GM21515 (cell line): Measurements from ENCODE around the gene HSF4.
A peak's percentile ranks its signal among the peaks of the same experiment; 100 is the strongest.

Experiments used
- ATAC-seq: cut with Tn5 transposase; IDR thresholded peaks from one replicate; pipeline ENCODE4 v1.9.1; 2021; ENCODE audit not compliant: unreplicated experiment

The HSF4 gene

DNA sequence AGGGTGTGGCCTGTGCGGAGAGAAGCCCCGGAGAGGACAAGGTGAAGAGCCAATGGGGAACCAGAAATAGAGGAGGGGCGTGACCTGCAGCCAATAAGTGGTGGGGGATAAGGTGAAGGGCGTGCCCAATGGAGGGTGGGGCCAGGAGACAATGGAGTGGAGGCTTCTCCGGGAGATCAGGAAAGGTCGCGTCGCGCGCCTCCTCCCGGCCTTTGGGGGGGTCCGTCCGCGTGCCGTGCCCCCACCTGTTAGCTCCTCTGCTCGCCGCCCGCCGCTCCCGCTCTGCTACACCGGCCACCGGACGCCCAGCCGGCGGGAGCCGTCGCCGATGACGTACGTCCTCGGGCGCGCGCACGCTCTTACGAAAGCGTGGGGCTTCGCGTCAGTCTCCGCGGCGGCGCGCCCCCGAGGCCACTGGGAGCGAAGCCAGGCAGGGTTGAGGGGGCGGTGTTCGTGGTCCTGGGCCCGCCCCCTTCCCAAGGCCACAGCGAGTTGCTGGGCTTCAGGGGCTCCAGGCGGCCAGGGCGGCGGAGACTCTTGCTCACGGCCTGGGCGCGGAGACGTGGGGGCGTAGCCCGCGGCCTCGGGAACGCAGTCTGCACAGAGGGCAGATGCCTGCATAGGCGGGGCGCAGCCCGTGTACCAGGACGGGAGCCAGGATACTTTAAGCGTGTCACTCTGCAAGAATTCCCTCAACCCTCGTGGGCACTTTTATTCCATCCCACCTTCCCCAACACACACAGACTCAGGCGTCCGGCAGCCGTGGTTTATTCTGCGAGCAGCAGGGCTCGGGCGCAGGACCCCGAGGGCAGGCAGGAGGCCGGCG lies 19.3 kb downstream of the HSF4 start, which contains the start of gene MATCAP1:
Gene MATCAP1, minus strand, starts transcription at position 337 of the 826 bp plus-strand sequence. CDS start 3,353 bp downstream, outside the sequence.
- ATAC-seq: peak; percentile 91

DNA sequence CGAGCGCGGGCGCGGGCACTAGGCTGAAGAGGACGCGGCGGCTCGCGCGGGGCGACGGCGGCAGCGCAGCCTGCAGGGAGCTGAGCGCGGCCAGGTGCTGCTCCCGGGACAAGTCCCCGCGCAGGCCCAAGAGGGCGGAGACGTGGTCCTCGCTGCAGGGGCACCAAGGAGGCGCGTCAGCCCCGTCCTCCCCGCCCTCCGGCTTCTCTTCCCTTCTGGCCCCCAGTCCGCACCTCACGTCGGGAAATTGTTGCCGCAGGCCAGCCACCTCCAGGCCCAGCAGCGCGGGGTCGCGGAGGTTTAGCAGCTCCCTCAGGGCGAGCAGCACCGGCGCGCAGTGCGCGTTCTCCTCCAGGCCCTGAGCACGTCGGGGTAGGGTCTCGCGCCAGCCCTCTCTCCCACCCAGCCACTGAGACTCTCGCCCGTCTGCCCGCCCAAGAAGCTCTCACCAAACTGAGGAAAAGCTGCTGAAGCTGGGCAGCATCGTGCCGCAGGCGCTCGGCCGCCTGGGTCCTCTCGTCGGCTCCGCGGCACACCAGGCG lies 20.0 kb downstream of the HSF4 start:
- peak; percentile 12 for ATAC-seq

DNA sequence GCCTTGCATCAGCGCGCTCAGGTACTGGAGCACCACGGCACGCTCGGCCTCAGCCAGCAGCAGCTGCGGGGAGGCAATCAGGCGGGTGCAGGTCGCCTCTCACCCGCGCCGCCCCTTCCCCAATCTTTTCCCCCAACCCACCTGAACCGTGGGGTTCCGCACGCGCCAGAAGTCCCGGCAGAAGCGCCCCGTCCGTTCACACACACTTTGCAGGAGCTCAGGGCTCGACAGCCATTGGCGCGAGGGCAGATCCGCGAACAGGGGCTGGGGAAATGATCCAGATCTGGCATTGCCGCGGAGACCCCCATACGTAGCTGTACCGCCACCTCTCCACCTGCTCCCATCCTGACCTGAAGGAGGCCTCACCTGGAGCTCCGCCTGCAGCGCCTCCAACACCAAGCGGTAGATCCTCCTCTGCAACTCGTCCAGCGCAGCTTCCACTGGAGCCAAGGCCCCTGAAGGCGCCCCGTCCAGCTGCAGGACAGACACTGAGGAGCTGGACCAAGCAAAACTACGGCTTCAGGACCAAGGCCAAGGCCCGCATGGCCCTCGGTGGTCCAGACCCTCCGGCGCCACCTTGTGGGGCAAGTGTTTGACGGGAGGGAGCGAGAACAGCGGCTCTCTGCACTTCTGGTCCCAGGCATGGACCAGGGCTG lies 20.6 kb downstream of the HSF4 start:
- ATAC-seq: no peak

DNA sequence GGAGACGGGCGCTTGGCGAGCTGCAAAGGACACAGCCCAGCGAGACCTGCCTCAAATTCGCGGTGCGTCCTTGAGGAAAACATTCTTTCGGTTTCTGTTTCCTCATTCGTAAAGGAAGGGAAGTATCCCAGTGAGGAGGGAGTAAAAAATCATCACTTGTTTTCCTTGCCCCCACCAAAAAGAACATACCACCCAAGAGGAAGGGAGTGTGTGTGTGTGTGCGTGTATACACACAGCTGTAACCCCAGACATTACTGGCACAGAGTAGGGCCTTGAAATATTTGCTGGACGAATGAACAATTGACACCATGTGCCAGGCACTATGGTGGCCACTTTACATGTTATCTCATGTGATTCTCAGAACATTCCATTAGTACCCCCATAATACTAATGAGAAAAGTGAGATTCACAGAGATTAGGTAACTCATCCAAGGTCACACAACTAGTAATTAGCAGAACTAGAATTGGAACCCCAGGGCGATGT lies 21.1 kb downstream of the HSF4 start:
- ATAC-seq: no peak

DNA sequence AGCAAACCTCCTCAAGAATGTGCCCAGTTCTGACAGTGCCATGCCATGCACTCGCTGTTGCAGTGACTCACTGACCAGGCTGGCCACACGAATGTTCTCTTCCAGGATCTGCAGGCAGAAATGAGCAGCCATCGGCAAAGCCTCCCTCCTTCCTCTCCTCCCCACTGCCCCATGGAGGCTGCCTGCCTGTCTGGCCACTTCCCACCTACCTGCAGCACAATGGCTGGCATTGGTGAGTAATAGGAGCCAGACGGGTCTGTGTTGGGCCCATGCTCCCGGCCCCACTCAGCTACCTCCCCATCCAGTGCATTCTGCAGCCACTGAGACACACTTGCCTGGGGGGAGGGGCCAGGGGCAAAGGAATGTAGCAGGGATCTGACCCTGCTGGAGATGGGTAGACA lies 22.0 kb downstream of the HSF4 start:
- ATAC-seq: no peak

DNA sequence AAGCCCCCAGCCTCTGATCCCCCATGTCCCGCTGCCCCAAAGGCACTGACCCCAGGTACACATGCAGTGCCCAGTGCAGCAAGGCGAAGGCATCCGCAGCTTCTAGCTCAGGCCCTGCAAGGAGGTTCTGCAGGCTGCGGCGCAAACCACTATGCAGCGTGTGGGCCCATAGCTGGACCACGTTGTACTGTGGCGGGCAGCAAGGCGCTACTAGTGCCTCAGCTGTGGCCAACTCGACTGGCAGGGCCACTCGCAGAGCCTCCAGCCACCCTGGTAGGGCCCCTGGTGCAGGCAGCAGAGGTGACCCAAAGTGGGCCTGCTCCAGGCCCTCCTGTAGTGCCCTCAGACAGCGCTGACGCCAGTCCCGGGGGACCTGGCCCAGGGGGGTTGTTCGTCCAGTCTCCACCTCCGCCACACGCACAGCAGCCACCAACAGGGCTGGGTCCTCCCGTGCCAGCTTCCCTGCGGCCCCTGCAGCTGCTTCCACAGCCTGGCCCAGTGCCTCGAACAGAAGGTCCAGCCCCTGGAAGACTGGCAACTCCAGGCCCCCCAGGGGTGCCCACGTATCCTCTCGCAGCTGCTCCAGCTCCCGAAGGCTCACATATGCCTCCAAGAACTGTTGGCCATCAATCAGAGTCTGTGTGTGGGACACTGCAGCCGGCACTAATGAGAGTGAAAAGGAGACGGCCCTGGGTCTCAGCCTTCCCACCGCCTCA lies 22.8 kb downstream of the HSF4 start:
- no peak for ATAC-seq

DNA sequence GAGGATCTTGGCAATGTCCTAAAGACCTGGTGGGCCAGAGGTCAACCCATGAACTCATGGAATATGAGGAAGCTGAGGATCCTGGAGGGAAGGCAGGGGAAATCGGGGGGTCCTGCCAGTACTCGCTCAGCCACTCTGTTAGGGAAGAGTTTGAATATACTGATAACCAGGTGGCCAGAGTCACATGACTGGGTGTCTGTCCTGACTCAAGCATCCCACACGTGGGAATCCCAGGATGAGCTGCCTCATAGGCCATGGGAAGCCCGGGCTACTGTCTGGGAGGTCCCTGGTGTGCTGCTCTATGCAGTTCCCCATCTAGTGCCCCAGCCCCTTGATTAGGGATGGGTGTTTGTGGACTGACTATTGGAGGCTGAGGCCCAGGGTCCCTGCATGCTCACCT lies 23.8 kb downstream of the HSF4 start:
- no peak for ATAC-seq

DNA sequence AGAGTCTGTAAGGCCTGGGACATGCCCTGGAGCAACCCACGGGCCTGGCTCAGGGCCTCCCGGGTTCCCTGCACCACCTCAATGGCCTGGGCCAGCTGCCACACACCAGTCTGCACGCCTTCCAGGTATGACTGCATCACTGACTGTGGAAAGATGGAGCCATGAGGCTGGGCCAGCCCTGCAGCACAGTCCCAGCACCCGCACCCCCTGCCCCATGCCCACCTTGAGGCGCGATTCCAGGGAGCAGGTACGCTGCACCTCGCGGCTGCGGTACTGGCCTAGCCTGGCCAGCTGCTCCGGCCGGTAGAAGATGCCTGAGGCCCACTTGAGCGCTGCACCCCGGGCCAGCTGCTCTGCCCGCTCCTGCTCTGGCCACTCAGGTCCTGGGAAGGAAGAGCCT lies 24.3 kb downstream of the HSF4 start:
- no peak for ATAC-seq

DNA sequence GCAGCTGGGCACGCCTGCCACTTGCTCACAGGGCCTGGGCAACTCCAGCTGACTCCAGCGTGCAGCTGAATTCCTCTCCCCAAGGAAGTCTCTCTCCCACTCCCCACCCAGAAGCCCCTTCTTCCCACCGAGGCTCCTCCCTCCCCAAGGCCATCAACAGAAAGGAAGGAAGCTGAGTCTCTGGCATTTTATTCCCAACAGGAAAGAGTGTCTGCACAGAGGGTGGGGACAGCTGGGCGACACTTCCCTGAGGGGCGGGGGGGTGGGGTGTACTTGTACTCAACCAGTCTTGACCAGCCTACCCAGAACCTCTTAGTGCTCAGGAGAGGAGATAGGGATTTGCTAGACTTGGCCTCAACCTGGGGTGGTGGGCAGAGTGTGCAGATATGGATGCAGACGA lies 25.5 kb downstream of the HSF4 start, which contains the start of gene EXOC3L1:
Gene EXOC3L1, minus strand, starts transcription at position 96 of the 400 bp plus-strand sequence. CDS start 460 bp downstream, outside the sequence.
- ATAC-seq: no peak

DNA sequence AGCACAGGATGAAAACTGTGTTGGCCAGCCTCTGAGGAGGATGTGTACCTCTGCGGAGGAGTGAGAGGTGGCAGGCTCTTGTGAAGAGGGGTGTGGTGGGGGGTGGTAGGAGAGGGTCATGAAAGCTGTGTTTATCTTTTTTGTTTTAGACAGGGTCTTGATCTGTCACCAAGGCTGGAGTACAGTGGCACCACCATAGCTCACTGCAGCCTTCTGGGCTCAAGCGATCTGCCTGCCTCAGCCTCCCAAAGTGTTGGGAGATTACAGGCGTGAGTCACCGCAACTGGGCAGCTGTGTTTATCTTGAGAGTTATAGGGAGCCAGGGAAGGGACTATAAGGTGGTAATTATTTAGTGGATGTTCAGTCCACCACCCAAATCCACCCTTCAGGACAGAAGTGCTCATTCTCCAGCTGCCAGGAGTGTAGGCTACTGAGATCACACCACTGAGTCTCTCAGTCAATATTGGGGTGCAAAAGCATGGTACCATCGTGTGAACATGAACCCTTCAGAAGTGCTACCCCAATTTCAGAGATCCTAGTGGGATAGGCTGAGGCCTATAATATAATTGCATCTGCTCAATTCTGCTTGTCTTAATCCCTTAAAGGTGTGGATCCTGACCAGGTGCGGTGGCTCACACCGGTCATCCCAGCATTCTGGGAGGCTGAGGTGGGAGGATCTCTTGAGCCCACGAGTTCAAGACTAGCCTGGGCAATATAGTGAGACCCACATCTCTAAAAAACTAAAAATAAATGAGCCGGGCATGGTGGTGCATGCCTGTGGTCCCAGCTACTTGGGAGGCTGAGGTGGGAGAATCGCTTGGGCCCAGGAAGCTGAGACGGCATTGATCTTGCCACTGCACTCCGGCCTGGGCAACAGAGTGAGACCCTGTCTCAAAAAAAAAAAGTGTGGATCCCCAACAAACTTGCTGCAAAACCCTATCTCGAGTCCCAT lies 26.2 kb downstream of the HSF4 start:
- ATAC-seq: no peak

DNA sequence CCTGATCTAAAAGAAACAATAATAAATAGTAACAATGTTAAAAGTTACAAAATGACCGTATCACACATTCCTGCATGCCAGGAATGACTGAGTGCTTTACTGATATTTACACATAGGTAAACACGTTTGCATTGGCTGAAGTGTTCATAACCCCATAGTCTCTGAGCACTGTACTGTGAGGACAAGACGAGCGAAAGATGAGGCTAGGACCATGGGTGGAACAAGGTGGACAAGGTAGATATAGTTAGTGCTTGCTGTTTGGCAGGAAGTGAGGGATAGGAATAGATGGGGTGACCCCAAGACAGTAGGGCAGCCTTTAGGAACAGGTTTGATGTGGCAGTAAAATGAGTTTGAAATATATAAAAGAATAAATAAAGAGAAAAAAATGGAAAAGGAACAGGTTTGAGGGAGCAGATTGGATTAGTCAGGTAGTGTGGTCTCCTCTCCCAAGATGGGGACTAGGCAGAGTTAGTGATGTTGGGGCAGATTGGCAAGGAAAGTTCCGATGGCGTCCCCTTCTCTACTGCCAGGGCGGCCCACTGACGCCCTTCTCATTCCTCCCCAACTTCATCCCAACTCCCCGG lies 27.0 kb downstream of the HSF4 start:
- no peak for ATAC-seq

DNA sequence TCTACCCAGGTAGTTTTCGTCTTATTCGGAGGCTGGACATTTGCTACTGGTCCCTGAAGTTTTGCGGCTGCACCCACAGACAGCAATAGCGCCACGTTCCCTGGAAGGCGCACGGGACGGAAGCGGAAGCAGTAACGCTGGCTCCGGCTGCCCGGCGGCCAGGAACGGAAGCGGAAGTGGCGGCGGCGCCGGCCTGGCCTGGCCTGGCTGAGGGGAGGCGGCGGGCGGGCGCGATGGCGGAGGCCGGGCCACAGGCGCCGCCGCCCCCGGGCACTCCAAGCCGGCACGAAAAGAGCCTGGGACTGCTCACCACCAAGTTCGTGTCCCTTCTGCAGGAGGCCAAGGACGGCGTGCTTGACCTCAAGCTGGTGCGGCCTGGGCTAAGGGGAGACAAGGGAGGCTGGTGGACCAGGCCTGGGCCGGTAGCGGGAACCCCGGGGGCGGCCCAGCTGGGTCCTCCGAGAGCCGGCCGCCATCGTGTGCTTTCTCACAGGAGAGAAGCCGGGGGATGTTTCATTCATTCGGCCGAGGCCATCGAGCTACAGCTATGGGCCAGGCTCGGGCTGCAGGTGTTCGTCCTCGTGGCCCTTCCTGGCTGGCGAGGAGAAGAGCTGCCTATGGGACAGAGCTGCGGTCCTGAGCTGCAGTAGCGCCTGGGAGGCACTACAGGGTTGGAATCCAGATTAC lies 27.6 kb downstream of the HSF4 start, which contains the start of gene E2F4:
Gene E2F4, plus strand, starts transcription at position 161 of the 687 bp plus-strand sequence. Its CDS starts 73 bp downstream, at position 234.
- ATAC-seq: peak; percentile 72

DNA sequence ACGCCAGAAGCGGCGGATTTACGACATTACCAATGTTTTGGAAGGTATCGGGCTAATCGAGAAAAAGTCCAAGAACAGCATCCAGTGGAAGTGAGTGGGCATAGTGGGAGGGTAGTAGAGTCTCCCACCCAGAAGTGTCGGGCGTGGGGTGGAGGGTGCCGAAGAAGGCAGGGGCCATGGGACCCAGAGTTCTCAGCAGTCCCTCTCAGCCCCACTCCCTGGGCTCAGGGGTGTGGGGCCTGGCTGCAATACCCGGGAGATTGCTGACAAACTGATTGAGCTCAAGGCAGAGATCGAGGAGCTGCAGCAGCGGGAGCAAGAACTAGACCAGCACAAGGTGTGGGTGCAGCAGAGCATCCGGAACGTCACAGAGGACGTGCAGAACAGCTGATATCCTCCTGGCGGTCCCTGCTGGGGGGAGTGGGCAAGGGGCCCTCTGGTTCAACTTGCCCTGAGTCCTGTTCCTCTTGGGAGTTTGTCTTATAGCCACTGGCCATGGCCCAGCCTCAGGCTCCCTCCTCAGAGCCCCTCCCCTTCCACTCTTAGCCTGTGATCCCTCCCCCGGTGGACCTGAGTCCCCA lies 28.3 kb downstream of the HSF4 start:
- no peak for ATAC-seq

DNA sequence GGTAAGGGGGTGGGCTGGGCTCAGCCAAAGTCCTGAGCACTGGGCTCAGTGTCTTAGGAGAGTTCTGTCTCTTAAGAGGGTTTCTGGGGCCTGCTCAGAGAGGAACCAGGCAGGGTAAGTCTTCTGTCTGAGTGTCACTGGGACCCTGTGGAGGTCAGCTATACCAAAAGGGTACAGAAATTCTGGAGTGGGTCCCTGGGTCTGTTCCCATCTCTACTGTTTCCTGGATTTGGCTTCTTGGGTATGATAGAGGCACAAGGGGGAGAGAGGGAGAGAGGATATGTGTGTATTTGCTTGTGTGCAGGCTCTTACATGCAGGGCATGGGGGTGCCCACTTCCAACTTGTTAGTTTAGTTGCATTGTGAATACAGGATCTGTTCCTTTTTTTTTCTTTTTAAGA lies 29.0 kb downstream of the HSF4 start:
- ATAC-seq: no peak

DNA sequence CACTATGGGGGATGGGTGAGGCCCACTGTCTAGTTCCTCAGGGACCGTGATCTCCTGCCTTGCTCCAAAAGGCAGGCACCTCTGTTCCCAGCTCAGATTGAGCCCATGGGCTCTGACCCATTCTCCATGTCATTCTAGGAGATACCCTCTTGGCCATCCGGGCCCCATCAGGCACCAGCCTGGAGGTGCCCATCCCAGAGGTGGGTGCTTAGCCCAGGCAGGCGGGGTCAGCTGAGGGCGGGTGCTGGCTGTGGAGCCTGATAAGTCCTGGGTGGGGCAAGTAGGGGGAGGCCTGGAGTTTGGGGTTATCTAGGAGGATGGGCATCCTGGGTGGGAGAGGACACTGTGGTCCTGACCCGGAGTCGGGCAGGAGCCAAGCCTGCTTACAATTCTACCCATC lies 29.7 kb downstream of the HSF4 start:
- no peak for ATAC-seq

DNA sequence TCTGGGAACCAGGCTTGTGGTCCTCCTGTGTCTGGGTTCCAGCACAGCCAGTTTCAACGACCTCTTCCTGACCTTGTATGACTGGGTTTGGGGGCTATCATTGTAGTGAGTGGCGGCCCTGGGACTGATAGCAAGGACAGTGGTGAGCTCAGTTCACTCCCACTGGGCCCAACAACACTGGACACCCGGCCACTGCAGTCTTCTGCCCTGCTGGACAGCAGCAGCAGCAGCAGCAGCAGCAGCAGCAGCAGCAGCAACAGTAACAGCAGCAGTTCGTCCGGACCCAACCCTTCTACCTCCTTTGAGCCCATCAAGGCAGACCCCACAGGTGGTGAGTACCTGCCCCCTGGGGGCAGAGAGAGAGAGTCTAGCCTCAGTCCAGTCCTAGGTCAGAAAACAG lies 31.1 kb downstream of the HSF4 start:
- no peak for ATAC-seq

DNA sequence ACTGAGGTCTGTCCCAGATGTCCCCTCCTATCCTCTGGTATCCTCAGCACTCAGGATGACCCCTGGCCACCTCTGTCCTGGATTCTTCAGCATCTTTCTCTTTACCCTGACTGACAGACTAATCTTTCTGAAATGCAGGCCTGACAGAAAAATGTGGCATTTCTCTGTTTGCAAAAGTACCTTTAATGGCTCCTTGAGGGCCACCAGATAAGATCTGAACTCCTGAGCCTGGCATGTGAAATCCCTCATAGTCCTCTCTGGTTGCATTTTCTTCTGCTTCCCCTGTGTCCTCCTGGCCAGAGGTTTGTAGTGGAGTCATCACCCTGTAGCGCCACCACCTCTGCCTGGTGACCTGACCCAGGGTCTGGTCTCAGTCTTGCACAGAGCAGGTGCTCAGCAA lies 32.3 kb downstream of the HSF4 start:
- ATAC-seq: no peak

DNA sequence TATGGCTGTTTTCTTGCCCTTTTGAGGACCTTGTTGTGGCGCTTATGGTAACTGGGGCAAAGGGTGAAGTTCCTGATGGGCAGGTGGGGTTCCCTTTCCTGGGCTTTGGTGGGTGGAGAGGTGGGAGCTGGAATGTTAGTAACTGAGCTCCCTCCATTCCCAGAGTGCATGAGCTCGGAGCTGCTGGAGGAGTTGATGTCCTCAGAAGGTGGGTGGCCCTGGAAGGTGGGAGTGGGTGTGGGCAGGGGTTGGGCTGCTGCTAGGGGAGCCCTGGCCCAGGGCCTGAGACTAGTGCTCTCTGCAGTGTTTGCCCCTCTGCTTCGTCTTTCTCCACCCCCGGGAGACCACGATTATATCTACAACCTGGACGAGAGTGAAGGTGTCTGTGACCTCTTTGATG lies 33.2 kb downstream of the HSF4 start:
- ATAC-seq: no peak
